ENCODE measurements around the gene DHCR24.

The DHCR24 gene

GRCh38 chr1:54814571-54814970 lies 72.4 kb downstream of the DHCR24 start:
- DNase-seq: no peak

GRCh38 chr1:54814126-54814498 lies 72.9 kb downstream of the DHCR24 start:
- DNase-seq: no peak

GRCh38 chr1:54813485-54814125 lies 73.4 kb downstream of the DHCR24 start:
- no peak for DNase-seq

- DNase-seq: no peak
These were observed 74.1 kb downstream of the DHCR24 start for GRCh38 chr1:54812801-54813484.

- no peak for DNase-seq
These were observed 75.0 kb downstream of the DHCR24 start for GRCh38 chr1:54811739-54812655.

- no peak for DNase-seq
These were observed 75.9 kb downstream of the DHCR24 start for GRCh38 chr1:54811066-54811465.

- DNase-seq: peak; percentile 63
These were observed 76.6 kb downstream of the DHCR24 start for GRCh38 chr1:54810153-54810942.

- DNase-seq: no peak
These were observed 77.4 kb downstream of the DHCR24 start for GRCh38 chr1:54809496-54810074.

GRCh38 chr1:54808443-54809207 lies 78.4 kb downstream of the DHCR24 start:
- no peak for DNase-seq

GRCh38 chr1:54807756-54808155 lies 79.2 kb downstream of the DHCR24 start:
- no peak for DNase-seq

GRCh38 chr1:54806931-54807611 lies 79.9 kb downstream of the DHCR24 start:
- peak; percentile 41 for DNase-seq

- no peak for DNase-seq
These were observed 81.0 kb downstream of the DHCR24 start for GRCh38 chr1:54805981-54806381.

GRCh38 chr1:54805466-54805865 lies 81.5 kb downstream of the DHCR24 start:
- DNase-seq: no peak

GRCh38 chr1:54804471-54805132 lies 82.4 kb downstream of the DHCR24 start:
- DNase-seq: peak; percentile 31

GRCh38 chr1:54803761-54804470 lies 83.1 kb downstream of the DHCR24 start:
- DNase-seq: peak; percentile 48

GRCh38 chr1:54800899-54801759 lies 85.9 kb downstream of the DHCR24 start, which contains the start of gene TTC22:
TTC22 (minus strand) TSS chr1:54801323; CDS start chr1:54801163, 160 bp downstream.
- no peak for DNase-seq

GRCh38 chr1:54800041-54800898 lies 86.7 kb downstream of the DHCR24 start:
- no peak for DNase-seq
